Caco-2 (cell line): ENCODE data around the gene ARF4. TPM values are rescaled to one million over a fixed set of nuclear protein-coding genes. Genes with fewer than 3 reads are reported as not detected.
A peak's percentile ranks its signal among the peaks of the same experiment; 100 is the strongest.

Experiments used
- Bru-seq: library from RNA; stranded (reverse); fragments of 400-500 nt; gene quantifications from one replicate; lab custom pipeline; 2021; lab: Mats Ljungman, UMichigan
- BruChase-seq, 2 experiments: library from RNA; stranded (reverse); fragments of 400-500 nt; gene quantifications; one replicate each; lab custom pipeline; 2021; lab: Mats Ljungman, UMichigan
- BruUV-seq: library from RNA; stranded (reverse); fragments of 400-500 nt; replicated peaks from 2 replicates; lab custom pipeline; 2021; lab: Mats Ljungman, UMichigan
- CTCF ChIA-PET: fragments of 300-600 bp; sonication (Branson Sonifier 250); formaldehyde crosslinking; loops from one replicate; lab custom pipeline; 2022; ENCODE audit warnings: antibody characterized with exemption; lab: Charles Lee
- POLR2A ChIA-PET: fragments of 300-600 bp; sonication (Branson Sonifier 250); formaldehyde crosslinking; loops from one replicate; lab custom pipeline; 2022; ENCODE audit warnings: antibody characterized with exemption; lab: Charles Lee
- DNase-seq, 2 experiments: peaks; one replicate each; pipeline versions ENCODE4 v3.0.0 to v3.0.0-alpha.2; 2020 to 2022
- H3K27me3 ChIP-seq: replicated peaks from 2 replicates; pipeline ENCODE4 v1.6.0; 2011; ENCODE audit warnings: low read length; ENCODE audit not compliant: control insufficient read depth, insufficient read depth
- H3K36me3 ChIP-seq: 2 replicates; pipeline ENCODE4 v1.5.1; 2011; ENCODE audit warnings: low read length; ENCODE audit not compliant: control insufficient read depth, insufficient read depth
- H3K4me1 ChIP-seq: fragments of 250-450 bp; sonication (Bioruptor Pico); 2 replicates; pipeline ENCODE4 v1.5.1; 2020; ENCODE audit warnings: mild to moderate bottlenecking
- H3K4me3 ChIP-seq: 2 replicates; pipeline ENCODE4 v1.5.1; 2011; ENCODE audit warnings: low read depth, mild to moderate bottlenecking, control low read depth, low read length
- H3K9me3 ChIP-seq: fragments of 250-450 bp; sonication (Bioruptor Pico); 2 replicates; pipeline ENCODE4 v1.5.1; 2020; ENCODE audit warnings: mild to moderate bottlenecking, moderate library complexity
- H3K27ac Mint-ChIP-seq: one replicate; pipeline ENCODE4 v1.8.0; 2022; ENCODE audit warnings: mixed read lengths; ENCODE audit not compliant: unreplicated experiment
- H3K27me3 Mint-ChIP-seq: one replicate; pipeline ENCODE4 v1.8.0; 2022; ENCODE audit warnings: mixed read lengths; ENCODE audit not compliant: insufficient read depth, unreplicated experiment
- H3K36me3 Mint-ChIP-seq: one replicate; pipeline ENCODE4 v1.8.0; 2022; ENCODE audit warnings: mild to moderate bottlenecking, mixed read lengths; ENCODE audit not compliant: insufficient read depth, unreplicated experiment
- H3K4me1 Mint-ChIP-seq: one replicate; pipeline ENCODE4 v1.8.0; 2022; ENCODE audit warnings: low read depth, mixed read lengths; ENCODE audit not compliant: unreplicated experiment
- H3K4me3 Mint-ChIP-seq: one replicate; pipeline ENCODE4 v1.8.0; 2022; ENCODE audit warnings: mild to moderate bottlenecking, moderate library complexity, mixed read lengths; ENCODE audit not compliant: unreplicated experiment
- H3K9me3 Mint-ChIP-seq: one replicate; pipeline ENCODE4 v1.8.0; 2022; ENCODE audit warnings: mixed read lengths; ENCODE audit not compliant: unreplicated experiment
- intact Hi-C: fragments of 100-400 bp; cut with micrococcal nuclease; formaldehyde crosslinking; loops from one replicate; pipeline ENCODE4 v1.10.0; 2022; ENCODE audit not compliant: unreplicated experiment
- long read RNA-seq: library from polyadenylated mRNA; stranded (forward); transcript quantifications from one replicate; pipeline ENCODE4 v2.0.0, GENCODE V29; 2022
- total RNA-seq: library from RNA; stranded (reverse); gene quantifications from 2 replicates; pipeline ENCODE4 v1.2.3, GENCODE V29; 2022
- TF ChIP-seq, protein P1 (sequence below), 2 experiments: fragments of 200-600 bp in 1 of 2; IDR thresholded peaks; 1 replicate in 1 of 2; 2 replicates in 1 of 2; pipeline versions ENCODE4 v1.5.1 to v1.8.0; 2011 to 2022; ENCODE audit warnings: antibody characterized with exemption in 1 of 2, control low read depth in 1 of 2, inconsistent platforms in 1 of 2, low read depth in 1 of 2, low read length in 1 of 2, mild to moderate bottlenecking in 1 of 2, moderate library complexity in 1 of 2; ENCODE audit not compliant: insufficient read depth in 1 of 2, severe bottlenecking in 1 of 2, unreplicated experiment in 1 of 2

ARF4 gene
- total RNA-seq (194 and 204 TPM in 2 replicates), Bru-seq, nascent RNA (percentile 97 among the genes with signal in this experiment), BruChase-seq, experiment 1, labeled RNA remaining after a 2-hour chase (percentile 97 among the genes with signal in this experiment), BruChase-seq, experiment 2, labeled RNA remaining after a 6-hour chase (percentile 98 among the genes with signal in this experiment)
- long read RNA-seq, transcript ARF4-201 (6 exons, 1,660 nt) = major isoform, 372 of 404 reads
- long read RNA-seq, transcript ARF4-204 (6 exons, 1,601 nt) = minor isoform, 14 of 404 reads
- long read RNA-seq, partial matches to known transcripts = 5 of 404 reads
- long read RNA-seq, other reads (novel, unspliced or antisense) = 11 of 404 reads

DNA sequence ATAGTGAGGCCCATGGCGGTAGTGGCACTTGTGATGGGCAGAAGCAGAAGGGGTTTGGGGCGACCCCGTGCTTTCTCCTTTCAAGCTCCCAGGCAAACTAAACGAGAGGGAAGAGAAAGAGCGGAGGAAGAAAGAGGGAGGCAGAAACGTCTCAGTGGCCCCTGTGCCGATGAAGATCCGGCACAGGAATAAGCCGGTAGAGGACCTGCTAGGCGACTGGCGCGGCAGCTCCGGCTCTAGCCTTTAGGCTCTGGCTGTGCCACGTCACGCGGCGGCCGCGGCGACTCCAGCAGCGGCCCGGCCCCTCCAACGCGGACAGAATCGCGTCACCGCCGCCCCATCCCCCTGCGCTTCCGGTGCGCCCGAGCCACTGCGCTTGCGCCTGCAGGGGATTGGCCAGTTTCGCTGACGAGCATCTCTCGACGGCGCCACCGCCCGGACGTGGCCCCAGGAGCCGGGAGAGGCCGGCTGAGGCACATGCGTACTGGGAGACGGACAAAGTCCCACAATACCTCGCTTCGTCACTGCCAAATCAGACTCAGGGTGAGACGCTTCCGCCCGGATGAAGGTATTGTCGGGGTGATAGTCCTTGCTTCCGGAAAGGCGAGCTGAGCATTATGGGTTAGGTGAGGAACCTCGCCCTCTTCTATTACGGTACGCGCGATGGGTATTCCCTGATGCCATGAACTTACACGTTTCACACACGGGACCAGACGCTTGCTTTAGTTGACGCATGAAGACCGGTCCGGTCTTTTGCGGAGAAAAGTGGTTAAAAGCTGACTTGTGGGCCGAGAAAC lies at the start of gene ARF4:
Gene ARF4, minus strand, starts transcription at position 218 of the 797 bp plus-strand sequence. Its CDS starts 204 bp downstream, at position 14.
- no peaks in the 10 kb centered on the region for H3K9me3 Mint-ChIP-seq
- intact Hi-C loops = loop anchor here (1.0 to 2.0 kb wide), 4 partner anchors 41 to 230 kb away; partner anchors contain the start of genes DENND6A, PDE12 and SLMAP
- ChIA-PET POLR2A (interaction anchor here (0.6 to 1.6 kb wide), 12 partner anchors 16 to 709 kb away, joined by 3 to 13 read pairs (median 4); partner anchors contain the start of genes APPL1, DENND6A, HTD2 and PDE12), CTCF (interaction anchor here (0.6 to 1.4 kb wide), 4 partner anchors 42 to 218 kb away, joined by 3 to 5 read pairs (median 4); partner anchors contain the start of gene PDE12)
- Histone ChIP-seq H3K36me3 (no peaks in the 10 kb centered on the region; the same call in 1 of the 2 replicates), H3K4me1 (peaks cover 21% of the 10 kb centered on the region), H3K9me3 (no peaks in the 10 kb centered on the region), H3K27me3 (no peaks in the 10 kb centered on the region), H3K4me3 (peak within 1 kb of the TSS; percentile 90)
- BruUV-seq = no TSS peak
- H3K4me1 Mint-ChIP-seq = peaks cover 22% of the 10 kb centered on the region
- peak within 1 kb of the TSS; percentile 93 for H3K27ac Mint-ChIP-seq
- peak within 1 kb of the TSS; percentile 84 for H3K4me3 Mint-ChIP-seq
- DNase-seq = peak; percentile 99
- TF ChIP-seq, protein P1, sequence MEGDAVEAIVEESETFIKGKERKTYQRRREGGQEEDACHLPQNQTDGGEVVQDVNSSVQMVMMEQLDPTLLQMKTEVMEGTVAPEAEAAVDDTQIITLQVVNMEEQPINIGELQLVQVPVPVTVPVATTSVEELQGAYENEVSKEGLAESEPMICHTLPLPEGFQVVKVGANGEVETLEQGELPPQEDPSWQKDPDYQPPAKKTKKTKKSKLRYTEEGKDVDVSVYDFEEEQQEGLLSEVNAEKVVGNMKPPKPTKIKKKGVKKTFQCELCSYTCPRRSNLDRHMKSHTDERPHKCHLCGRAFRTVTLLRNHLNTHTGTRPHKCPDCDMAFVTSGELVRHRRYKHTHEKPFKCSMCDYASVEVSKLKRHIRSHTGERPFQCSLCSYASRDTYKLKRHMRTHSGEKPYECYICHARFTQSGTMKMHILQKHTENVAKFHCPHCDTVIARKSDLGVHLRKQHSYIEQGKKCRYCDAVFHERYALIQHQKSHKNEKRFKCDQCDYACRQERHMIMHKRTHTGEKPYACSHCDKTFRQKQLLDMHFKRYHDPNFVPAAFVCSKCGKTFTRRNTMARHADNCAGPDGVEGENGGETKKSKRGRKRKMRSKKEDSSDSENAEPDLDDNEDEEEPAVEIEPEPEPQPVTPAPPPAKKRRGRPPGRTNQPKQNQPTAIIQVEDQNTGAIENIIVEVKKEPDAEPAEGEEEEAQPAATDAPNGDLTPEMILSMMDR (IDR thresholded peaks at IDR 0.05; ENCODE audit: insufficient read depth in 1 of 2, low read depth in 1 of 2, low read length in 1 of 2, severe bottlenecking in 1 of 2, unreplicated experiment in 1 of 2) = peak in 1 of 2 experiments; percentile 16
- H3K27me3 Mint-ChIP-seq = no peaks in the 10 kb centered on the region
- H3K36me3 Mint-ChIP-seq = peaks cover 71% of the 10 kb centered on the region

- no peaks in the 10 kb centered on the region for H3K4me1 ChIP-seq
- Mint-ChIP-seq H3K4me3 (no peak overlapping the region), H3K4me1 (peaks cover 13% of the 10 kb centered on the region), H3K9me3 (peaks cover 14% of the 10 kb centered on the region), H3K36me3 (peaks cover 42% of the 10 kb centered on the region), H3K27me3 (no peaks in the 10 kb centered on the region), H3K27ac (no peak overlapping the region)
- ChIA-PET POLR2A (no interaction called here), CTCF (no interaction called here)
- no TSS peak for BruUV-seq
- peaks cover 9% of the 10 kb centered on the region for H3K9me3 ChIP-seq
- TF ChIP-seq, protein P1 (IDR thresholded peaks at IDR 0.05; ENCODE audit: insufficient read depth in 1 of 2, low read depth in 1 of 2, low read length in 1 of 2, severe bottlenecking in 1 of 2, unreplicated experiment in 1 of 2) = no peak
- no peak overlapping the region for H3K4me3 ChIP-seq
- no peaks in the 10 kb centered on the region; the same call in 1 of the 2 replicates for H3K36me3 ChIP-seq
- peak in 1 of 2 experiments; percentile 18 for DNase-seq
- intact Hi-C loops = loop anchor here (2.0 kb wide), 1 partner anchor 206 kb away; no protein-coding TSS in a partner anchor
- H3K27me3 ChIP-seq = no peaks in the 10 kb centered on the region
Observed at GRCh38 chr3:57646723-57647122, 49.6 kb upstream of the ARF4 start.

DNA sequence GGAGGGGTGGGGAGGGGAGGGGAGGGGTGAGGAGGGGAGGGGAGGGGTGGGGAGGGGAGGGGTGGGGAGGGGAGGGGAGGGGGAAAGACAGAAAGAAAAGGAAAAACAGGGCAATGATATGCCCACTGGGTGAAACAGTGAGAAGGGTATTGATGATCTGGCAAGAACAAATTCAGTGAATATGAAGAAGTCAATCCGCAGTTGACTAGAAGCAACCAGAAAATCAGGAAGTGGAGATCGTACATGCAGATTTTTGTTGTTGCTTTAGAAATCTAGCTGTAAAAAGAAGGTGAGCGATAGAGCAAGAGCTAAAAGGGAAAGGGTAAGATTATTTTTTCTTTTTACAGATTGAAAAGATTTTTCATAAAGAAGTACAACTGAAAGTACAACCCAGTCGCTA lies 47.6 kb upstream of the ARF4 start:
- Mint-ChIP-seq H3K36me3 (peaks cover 46% of the 10 kb centered on the region), H3K4me1 (peaks cover 13% of the 10 kb centered on the region), H3K27ac (no peak overlapping the region), H3K4me3 (no peak overlapping the region), H3K27me3 (no peaks in the 10 kb centered on the region), H3K9me3 (peaks cover 14% of the 10 kb centered on the region)
- TF ChIP-seq, protein P1 (IDR thresholded peaks at IDR 0.05; ENCODE audit: insufficient read depth in 1 of 2, low read depth in 1 of 2, low read length in 1 of 2, severe bottlenecking in 1 of 2, unreplicated experiment in 1 of 2) = no peak
- no peaks in the 10 kb centered on the region; the same call in 1 of the 2 replicates for H3K36me3 ChIP-seq
- no peak overlapping the region for H3K4me3 ChIP-seq
- intact Hi-C loops = no loop called here
- ChIA-PET POLR2A (interaction anchor here (0.5 kb wide), 1 partner anchor 135 kb away, joined by 4 read pairs; no protein-coding TSS in a partner anchor), CTCF (no interaction called here)
- no peaks in the 10 kb centered on the region for H3K4me1 ChIP-seq
- no peaks in the 10 kb centered on the region for H3K27me3 ChIP-seq
- no TSS peak for BruUV-seq
- no peak for DNase-seq
- H3K9me3 ChIP-seq = peaks cover 9% of the 10 kb centered on the region
